ENCODE results near the gene RBM10.

- no peak for TF ChIP-seq CTCF (IDR thresholded peaks at IDR 0.05; ENCODE audit: low read depth, low read length, poor library complexity, severe bottlenecking)
- TF ChIP-seq EZH2phosphoT487 (IDR thresholded peaks at IDR 0.05; ENCODE audit: borderline replicate concordance, low read length), result no peak
Measured at GRCh38 chrX:47175588-47175980, 30.6 kb downstream of the RBM10 start.
